HG02938 (cell line): ENCODE results near the gene PAQR7.
A peak's percentile ranks its signal among the peaks of the same experiment; 100 is the strongest.

ENCODE experiments used
- ATAC-seq: cut with Tn5 transposase; IDR thresholded peaks from one replicate; pipeline ENCODE4 v1.9.1; 2021; ENCODE audit warnings: mild to moderate bottlenecking, moderate library complexity; ENCODE audit not compliant: unreplicated experiment

PAQR7 gene

DNA sequence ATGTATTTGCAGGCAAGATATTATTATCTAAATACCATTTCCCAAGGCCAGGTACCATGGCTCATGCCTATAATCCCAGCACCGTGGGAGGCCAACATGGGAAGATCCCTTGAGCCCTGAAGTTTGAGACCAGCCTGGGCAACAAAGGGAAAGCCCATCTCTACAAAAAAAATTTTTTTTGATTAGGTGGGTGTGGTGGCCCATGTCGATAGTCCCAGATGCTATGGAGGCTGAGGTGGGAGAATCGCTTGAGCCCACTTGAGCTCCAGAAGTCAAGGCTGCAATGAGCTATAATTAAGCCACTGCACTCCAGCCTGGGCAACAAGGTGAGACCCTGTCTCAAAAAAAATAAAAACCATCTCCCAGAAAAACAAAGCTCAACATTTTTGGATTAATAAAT is 28.5 kb upstream of the PAQR7 start:
- ATAC-seq: no peak

GRCh38 chr1:25902462-25902861 is 27.0 kb upstream of the PAQR7 start:
- no peak for ATAC-seq

DNA sequence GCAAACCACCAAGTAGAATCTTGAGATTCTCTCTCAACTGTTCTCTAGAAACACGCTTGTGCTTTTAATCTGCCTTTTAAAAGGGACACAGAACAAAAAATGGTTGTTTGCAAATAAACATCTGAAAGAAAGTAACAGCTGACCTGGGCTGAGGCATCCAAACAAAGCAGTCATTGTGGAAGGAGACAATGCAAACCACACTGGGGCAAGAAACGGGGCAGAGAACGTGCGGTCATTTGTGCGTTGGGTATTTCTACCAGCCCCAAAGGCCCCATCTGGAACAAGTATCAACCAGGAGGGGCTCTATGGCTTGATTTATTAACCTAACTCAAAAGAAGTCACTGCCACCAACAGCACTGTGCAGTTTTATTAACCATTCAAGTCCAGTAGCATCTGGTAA is 24.7 kb upstream of the PAQR7 start:
- ATAC-seq: no peak

DNA sequence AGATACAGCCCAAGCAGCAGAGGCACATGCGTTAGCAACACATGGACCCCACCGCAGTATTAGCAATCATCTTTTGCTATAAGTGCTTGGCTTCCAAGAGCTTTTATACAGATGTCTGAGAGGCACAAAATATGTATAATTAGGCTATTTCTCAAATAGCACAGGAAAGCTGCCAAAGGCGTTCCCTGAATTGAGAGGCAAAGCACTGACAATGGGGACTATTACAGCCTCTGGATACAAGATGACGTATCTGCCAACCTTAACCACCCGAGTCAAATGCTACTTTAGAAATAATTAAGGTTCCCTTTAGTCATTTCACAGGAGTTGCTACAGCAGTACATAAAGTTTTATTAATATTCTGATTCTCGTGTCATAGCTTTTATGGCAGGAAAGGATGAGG is 24.3 kb upstream of the PAQR7 start:
- no peak for ATAC-seq

- ATAC-seq: no peak
Measured at GRCh38 chr1:25898223-25899015, 22.9 kb upstream of the PAQR7 start.

DNA sequence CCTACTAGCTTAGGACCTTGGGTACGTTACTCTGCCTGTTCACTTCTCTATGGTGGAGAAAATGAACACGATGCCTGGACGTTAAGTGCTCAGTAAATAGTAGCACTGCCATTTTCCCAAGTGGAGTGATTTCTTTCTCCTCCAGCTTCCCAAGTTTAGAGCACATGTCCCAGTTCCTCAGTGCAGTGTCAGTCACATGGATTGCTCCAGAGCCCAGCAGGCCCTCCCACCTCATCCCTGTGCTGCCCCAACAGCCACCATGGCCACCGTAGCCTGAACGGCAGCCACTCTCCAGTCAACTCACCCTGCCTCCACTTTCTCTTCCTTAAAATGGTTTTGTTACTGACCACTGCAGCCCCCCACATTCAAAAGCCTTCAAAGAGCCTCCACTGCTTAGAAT is 22.2 kb upstream of the PAQR7 start:
- ATAC-seq: no peak

GRCh38 chr1:25896266-25896665 is 20.8 kb upstream of the PAQR7 start:
- no peak for ATAC-seq

GRCh38 chr1:25895365-25895990 is 20.0 kb upstream of the PAQR7 start:
- peak; percentile 88 for ATAC-seq

- no peak for ATAC-seq
Measured at GRCh38 chr1:25893116-25893515, 17.6 kb upstream of the PAQR7 start.

GRCh38 chr1:25891606-25892005 is 16.1 kb upstream of the PAQR7 start:
- ATAC-seq: no peak

GRCh38 chr1:25890239-25891034 is 14.9 kb upstream of the PAQR7 start:
- ATAC-seq: no peak

- ATAC-seq: no peak
Measured at GRCh38 chr1:25889470-25889869, 14.0 kb upstream of the PAQR7 start.

- ATAC-seq: no peak
Measured at GRCh38 chr1:25888426-25888987, 13.0 kb upstream of the PAQR7 start.

DNA sequence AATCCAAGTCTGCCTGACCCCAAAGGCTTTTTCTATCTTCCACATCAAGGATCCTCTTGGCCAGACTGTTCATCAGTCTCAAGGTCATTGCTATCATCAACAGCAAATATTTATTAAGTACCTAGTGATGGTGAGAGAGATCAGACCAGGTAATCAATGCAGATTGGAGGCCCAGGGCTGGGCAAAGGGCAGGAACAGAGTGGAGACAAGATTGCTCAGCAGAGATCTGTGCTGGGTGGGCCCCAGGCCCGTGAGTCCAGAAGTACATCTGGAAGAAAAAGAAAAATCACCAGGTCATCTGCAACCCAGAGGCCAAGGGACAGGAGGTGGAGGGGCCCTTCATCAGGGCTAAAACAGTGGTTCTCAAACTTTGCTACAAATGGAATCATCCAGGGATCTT is 10.1 kb upstream of the PAQR7 start:
- ATAC-seq: no peak

DNA sequence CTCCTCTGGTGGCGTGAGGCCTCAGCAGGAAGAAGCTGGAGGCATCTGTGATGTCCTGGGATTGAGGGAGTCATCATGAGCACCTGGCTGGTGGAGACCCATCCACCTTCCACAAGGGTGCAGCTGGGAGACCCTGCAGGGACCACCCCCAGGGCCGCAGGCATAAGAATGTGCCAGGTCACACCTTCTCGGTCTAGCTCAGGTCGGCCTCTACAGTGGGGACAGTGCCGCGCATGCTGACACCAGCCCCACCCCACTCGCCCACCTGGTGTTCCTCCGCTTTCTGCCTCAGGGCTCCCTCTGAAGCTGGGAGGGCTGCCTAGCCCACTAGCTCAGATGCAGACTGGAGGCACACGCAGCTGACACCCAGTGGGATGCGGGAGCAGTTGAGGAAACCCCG is 5.8 kb upstream of the PAQR7 start:
- ATAC-seq: no peak

GRCh38 chr1:25880518-25880917 is 5.0 kb upstream of the PAQR7 start:
- ATAC-seq: no peak

- no peak for ATAC-seq
Measured at GRCh38 chr1:25879675-25880074, 4.2 kb upstream of the PAQR7 start.

DNA sequence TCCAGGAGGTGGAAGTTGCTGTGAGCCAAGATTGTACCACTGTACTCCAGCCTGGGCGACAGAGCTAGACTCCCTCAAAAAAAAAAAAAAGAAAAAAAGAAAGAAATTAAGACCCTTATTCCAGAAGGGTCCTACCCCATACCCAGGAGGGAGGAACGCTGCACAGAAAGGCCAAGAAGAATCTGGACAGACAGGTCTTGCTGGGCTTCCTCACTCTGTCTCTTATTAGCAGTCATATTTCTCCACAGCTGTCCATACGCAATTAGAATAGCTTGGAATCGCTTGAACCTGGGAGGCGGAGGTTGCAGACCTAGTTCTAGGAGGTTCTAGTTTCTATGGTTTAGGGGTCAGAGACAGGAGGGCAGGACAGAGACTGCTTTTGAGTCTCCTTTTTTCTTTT is 3.2 kb upstream of the PAQR7 start:
- ATAC-seq: no peak

- ATAC-seq: no peak
Measured at GRCh38 chr1:25877155-25877554, 1.6 kb upstream of the PAQR7 start.

- ATAC-seq: no peak
Measured at GRCh38 chr1:25876693-25877077, 1.2 kb upstream of the PAQR7 start.

GRCh38 chr1:25875856-25876692 is 566 bp upstream of the PAQR7 start:
- ATAC-seq: no peak
